NB4 (cell line): ENCODE results near the gene CRISPLD2.

Experiments used
- DNase-seq: peaks from one replicate; pipeline ENCODE4 v3.0.0; 2010; ENCODE audit warnings: low read depth
- H3K4me3 ChIP-seq: one replicate; pipeline ENCODE4 v1.5.1; 2011; ENCODE audit warnings: mild to moderate bottlenecking, low read depth, low read length, moderate library complexity
- MYC ChIP-seq: IDR thresholded peaks from 2 replicates; pipeline ENCODE4 v1.6.1; 2011; ENCODE audit warnings: low read depth, low read length
- POLR2A ChIP-seq: IDR thresholded peaks from 2 replicates; pipeline ENCODE4 v1.6.1; 2011; ENCODE audit warnings: mild to moderate bottlenecking; ENCODE audit not compliant: insufficient read length; ENCODE audit errors: extremely low read depth
- TF ChIP-seq, protein P1 (sequence below): IDR thresholded peaks from one replicate; pipeline ENCODE4 v1.5.1; 2012; ENCODE audit warnings: low read depth, low read length
- TF ChIP-seq, protein P2 (sequence below): IDR thresholded peaks from 2 replicates; pipeline ENCODE4 v1.6.1; 2011; ENCODE audit warnings: low read depth, low read length

CRISPLD2 gene

GRCh38 chr16:84842516-84843148 is 22.8 kb downstream of the CRISPLD2 start:
- no peak for DNase-seq
- TF ChIP-seq MYC (no peak), POLR2A (no peak)
- TF ChIP-seq, protein P1, sequence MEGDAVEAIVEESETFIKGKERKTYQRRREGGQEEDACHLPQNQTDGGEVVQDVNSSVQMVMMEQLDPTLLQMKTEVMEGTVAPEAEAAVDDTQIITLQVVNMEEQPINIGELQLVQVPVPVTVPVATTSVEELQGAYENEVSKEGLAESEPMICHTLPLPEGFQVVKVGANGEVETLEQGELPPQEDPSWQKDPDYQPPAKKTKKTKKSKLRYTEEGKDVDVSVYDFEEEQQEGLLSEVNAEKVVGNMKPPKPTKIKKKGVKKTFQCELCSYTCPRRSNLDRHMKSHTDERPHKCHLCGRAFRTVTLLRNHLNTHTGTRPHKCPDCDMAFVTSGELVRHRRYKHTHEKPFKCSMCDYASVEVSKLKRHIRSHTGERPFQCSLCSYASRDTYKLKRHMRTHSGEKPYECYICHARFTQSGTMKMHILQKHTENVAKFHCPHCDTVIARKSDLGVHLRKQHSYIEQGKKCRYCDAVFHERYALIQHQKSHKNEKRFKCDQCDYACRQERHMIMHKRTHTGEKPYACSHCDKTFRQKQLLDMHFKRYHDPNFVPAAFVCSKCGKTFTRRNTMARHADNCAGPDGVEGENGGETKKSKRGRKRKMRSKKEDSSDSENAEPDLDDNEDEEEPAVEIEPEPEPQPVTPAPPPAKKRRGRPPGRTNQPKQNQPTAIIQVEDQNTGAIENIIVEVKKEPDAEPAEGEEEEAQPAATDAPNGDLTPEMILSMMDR: no peak
- TF ChIP-seq, protein P2, sequence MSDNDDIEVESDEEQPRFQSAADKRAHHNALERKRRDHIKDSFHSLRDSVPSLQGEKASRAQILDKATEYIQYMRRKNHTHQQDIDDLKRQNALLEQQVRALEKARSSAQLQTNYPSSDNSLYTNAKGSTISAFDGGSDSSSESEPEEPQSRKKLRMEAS: no peak
- H3K4me3 ChIP-seq: no peak overlapping the region

- no peak overlapping the region for H3K4me3 ChIP-seq
- TF ChIP-seq, protein P1: no peak
- no peak for TF ChIP-seq MYC
- TF ChIP-seq POLR2A: no peak
- TF ChIP-seq, protein P2: no peak
- DNase-seq: peak; percentile 36
Observed at GRCh38 chr16:84843149-84844048, 23.6 kb downstream of the CRISPLD2 start.

DNA sequence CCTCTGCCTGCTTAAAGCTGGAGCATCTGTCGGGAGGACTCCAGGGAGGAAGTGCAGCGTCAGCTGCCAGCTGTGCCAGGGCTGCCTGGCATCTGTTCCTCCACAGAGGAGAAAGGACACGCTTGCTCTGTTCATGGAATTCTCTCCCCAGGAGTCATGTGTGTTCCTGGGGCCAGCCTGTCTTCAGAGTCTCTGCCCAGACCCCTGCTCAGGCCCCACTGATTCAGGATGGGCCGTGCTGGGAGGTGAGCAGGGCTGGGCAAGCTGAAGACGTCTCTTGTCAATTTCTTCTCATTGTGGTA is 24.2 kb downstream of the CRISPLD2 start:
- TF ChIP-seq, protein P1: no peak
- TF ChIP-seq, protein P2: no peak
- TF ChIP-seq POLR2A: no peak
- no peak for TF ChIP-seq MYC
- no peak overlapping the region for H3K4me3 ChIP-seq
- DNase-seq: no peak

- H3K4me3 ChIP-seq: no peak overlapping the region
- DNase-seq: no peak
- TF ChIP-seq POLR2A (no peak), MYC (no peak)
- TF ChIP-seq, protein P1: no peak
- TF ChIP-seq, protein P2: no peak
Observed at GRCh38 chr16:84844559-84845495, 25.0 kb downstream of the CRISPLD2 start.

- DNase-seq: no peak
- no peak overlapping the region for H3K4me3 ChIP-seq
- TF ChIP-seq, protein P1: no peak
- TF ChIP-seq POLR2A (no peak), MYC (no peak)
- TF ChIP-seq, protein P2: no peak
Observed at GRCh38 chr16:84845496-84846002, 25.8 kb downstream of the CRISPLD2 start.
